GM19238 (cell line): ENCODE measurements around the gene UNC13C.

Experiments used
- DNase-seq: peaks from one replicate; pipeline ENCODE4 v3.0.0; 2011; ENCODE audit warnings: low spot score; ENCODE audit not compliant: insufficient read length

The UNC13C gene

DNA sequence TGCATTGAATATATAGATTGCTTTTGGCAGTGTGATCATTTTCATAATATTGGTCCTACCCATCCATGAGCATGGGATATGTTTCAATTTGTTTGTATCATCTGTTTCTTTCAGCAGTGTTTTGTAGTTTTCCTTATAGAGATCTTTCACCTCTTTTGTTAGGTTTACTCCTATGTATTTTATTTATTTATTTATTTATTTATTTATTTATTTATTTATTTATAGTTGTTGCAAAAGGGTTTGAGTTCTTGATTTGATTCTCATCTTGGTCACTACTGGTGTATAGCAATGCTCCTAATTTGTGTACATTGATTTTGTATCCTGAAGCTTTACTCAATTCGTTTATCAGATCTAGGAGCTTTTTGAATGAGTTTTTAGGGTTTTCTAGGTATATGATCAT lies 478.2 kb downstream of the UNC13C start:
- no peak for DNase-seq

DNA sequence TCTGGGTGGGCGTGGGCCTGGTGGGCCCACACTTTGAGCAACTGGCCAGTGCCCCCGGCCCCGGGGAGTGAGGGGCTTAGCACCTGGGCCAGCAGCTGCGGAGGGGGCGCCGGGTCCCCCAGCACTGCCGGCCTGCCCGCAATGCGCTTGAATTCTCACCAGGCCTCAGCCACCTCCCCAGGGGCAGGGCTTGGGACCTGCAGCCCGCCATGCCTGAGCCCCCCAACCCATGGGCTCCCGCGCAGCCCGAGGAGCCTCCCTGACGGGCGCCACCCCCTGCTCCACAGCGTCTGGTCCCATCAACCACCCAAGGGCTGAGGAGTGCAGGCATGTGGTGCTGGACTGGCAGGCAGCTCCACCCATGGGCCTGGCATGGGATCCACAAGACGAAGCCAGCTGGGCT lies 484.3 kb downstream of the UNC13C start:
- no peak for DNase-seq

DNA sequence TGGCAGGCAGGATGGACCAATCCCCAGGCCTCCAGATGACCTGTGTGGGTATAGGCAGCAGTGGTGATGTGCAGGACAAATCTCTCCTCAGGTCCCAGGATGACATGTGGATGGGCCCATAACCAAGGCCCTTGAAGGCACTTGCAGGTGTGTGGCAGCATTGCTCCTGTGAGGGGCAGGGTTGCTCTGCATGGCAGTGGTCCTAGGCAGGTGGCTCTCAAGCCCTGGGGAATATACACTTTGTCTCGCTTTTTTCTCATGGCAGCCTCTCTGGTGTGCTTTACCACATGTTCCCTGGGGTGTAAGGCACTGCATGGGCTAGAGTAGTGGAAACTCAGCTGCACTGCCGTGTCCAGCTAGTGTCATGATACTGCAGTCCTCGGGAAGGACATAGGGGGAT lies 503.6 kb downstream of the UNC13C start:
- no peak for DNase-seq

GRCh38 chr15:54482251-54482650 lies 504.0 kb downstream of the UNC13C start:
- no peak for DNase-seq

DNA sequence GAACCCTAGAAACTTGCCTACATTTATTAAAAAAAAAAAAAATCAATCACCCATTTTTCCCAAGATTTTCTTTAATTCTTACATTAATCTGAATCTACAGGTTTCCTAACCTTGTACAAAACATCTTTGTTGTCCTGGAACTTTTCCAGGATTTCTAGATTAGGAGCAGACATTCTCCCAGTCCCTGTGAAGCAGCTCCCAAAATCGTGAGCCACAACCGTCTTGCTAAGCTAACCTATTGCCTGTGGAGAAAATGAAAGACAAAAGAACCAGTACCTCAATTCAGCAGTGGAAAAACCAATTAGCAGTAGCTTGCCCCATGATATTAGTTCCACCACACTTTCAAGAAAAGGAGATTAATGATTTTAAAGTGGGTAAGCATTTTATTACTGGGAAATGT lies 522.1 kb downstream of the UNC13C start:
- no peak for DNase-seq

DNA sequence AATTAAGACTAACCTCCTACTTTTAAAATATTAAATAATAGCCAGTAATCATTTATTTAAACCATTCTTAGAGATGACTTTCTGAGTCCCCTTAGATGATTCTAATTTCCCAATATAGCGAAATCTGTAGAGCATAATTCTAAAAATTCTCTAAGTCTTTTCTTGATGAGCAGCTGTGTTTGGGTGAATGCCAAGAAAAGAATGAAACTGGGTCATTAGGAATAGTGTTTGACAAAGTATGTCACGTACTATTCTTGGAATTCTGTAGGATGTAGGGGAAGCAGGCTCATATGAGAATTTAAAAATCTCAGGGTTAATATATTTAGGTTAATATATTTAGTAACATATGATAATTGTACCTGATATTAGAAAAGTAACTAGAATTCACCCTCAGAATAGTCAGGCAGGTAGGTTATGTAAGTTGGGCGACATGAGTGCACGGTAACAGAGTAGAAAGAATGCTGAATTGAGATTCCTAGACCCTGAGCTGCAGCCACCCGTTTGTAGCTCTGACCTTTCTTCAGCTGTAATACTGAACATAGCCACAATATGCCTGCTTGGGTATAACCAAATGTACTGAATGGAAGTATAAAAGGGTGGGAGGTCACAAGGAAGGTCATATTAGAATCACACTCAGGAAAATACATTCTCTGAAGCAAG lies 524.3 kb downstream of the UNC13C start:
- DNase-seq, result no peak

DNA sequence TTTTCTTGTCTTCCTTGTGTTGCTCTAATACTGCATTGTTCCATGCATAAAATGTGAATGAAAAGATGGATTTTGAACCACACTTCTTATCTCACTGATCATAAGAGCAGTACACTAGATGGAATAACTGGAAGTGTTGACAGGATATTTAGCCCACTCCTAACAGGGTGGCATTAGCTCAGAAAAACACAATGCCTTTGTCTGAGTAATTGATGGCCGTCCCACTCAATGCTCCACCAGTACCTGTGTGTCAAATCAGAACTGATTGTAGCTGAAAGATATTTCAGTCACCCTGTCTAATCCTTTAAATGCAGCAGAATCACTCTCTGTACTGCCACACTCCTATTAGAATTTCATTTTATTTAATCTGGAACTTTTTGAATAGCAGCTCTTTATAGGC lies 526.5 kb downstream of the UNC13C start:
- no peak for DNase-seq

DNA sequence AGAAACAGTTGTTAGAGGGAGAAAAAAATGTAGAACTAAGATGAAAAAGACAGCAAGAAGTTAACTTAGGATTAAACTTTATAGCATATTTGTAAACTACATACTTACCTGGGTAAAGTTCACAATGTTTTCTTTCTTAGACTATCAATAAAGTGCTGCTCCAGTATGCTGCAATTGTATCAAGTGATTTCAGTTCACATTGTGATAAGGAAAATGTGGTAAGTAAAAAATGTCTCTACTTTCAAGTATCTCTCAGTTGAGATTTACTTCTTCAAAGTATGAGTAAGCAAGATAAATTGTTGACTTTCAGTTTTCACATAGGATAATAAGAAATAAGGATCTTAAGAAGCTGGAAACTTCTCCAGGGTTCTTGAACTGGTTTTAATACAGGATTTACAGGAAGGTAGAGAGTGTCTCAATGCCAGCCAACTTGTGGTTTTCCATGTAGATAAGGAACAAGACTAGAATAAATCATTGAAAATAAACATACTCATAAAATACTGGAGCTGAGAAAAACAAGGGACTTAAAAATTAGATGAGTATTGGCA lies 528.8 kb downstream of the UNC13C start:
- no peak for DNase-seq

- no peak for DNase-seq
These were observed 536.4 kb downstream of the UNC13C start for GRCh38 chr15:54514601-54515000.

- DNase-seq, result no peak
These were observed 537.7 kb downstream of the UNC13C start for GRCh38 chr15:54515664-54516582.

DNA sequence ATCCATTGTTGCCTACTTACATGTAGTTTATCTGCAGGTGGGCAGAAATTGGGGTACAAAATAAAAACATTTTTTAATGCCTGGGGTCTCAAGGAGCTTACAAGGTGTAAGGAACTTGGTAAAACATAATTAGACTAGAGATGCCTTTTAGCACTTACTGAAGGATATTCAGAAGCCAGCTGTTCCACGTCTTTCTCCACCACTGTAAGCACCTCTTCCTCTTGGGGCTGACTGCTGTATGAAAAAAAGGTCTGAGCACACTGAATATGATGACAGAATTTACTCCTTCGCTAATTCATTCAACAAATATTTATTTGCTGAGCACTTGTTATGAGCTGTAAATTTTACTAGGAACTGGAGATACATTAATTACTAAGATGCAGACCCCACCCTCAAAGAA lies 539.1 kb downstream of the UNC13C start:
- no peak for DNase-seq

DNA sequence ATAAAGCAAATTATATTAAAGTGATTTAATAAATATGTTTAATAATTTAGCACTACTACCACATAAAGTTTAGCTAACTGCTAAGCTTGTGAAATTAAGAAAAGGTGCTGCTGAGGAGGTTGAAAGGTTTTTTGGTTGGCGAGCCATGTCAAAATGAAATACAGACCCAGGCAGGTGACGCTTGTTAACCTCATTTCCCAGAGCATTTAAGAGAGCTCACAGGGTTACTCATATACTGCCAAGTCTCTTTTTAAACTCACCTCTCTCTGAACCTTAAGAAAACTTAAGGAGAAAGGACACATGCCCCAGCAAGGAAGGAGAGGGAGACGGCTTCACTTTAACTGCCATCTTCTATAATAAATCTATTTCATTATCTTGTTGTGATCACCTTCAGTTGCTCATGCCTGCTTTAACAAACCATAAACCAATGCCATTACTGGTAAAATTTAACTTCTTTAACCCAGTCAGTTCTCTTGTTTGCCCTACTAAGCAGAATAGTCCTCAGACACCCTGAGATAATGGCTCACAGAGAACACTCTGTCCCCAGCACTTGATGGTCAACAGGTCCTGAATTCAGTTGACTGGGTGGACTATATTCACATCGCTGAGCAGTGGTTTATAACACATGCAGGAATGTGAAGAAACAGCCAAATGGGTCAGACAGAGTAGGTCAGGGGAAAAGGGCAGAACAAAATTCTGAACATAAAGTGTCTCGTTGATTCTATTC lies 540.1 kb downstream of the UNC13C start:
- DNase-seq, result no peak

GRCh38 chr15:54519577-54519976 lies 541.3 kb downstream of the UNC13C start:
- DNase-seq, result no peak

DNA sequence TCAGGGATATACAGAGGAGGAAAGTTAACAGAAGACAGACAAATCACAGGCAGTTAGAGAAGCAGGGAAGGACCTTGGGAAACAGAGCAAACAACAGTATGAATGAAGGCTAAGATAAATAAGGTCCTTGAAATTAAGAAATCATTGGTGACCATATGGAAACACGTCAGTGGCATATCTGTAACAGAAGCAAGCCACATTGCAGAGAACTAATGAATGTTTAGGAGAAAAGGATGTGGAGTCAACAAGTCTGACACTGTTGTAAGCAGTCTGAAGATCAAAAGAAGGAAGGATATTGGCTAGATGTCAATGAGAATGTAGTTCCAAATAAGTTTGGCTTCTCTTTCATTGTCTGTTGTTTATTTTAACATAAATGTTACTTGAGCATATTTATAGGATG lies 542.4 kb downstream of the UNC13C start:
- no peak for DNase-seq

DNA sequence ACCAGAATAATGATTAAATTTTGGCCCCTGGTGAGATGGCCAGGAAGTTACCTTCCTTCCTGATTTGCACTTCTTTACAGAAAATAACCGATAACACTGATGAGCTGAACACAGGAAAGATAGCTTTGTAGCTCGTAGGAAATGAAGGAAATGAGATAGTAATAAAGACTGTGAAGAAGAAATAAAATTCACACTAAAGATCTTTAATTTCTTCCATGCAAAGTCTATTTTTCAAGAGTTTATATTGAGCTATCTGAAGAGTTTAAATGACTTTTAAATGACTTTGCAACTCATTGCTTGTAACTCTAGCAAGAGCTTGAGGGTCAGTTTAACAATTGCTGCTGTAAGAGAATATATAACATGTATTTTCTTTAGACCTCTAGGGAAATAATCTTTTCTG lies 543.0 kb downstream of the UNC13C start:
- DNase-seq, result no peak

DNA sequence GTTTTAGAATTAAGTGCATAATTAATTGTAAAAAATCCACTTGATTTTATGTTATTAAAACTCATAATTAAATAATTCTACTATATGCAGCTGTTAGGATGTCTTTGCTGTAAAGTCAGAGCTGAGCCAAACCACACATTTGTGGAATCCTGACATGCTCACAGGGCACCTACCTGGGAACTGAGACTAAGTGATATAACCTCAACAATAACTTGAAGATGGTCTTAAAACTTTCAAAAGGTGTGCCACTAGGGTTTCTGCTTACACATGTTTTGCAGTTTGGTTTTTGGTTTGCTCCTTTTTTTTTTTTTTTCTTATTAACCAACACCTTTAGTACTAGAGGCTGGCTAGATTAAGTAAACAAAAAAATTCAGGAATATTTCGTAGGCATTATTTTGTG lies 549.8 kb downstream of the UNC13C start:
- DNase-seq, result no peak

DNA sequence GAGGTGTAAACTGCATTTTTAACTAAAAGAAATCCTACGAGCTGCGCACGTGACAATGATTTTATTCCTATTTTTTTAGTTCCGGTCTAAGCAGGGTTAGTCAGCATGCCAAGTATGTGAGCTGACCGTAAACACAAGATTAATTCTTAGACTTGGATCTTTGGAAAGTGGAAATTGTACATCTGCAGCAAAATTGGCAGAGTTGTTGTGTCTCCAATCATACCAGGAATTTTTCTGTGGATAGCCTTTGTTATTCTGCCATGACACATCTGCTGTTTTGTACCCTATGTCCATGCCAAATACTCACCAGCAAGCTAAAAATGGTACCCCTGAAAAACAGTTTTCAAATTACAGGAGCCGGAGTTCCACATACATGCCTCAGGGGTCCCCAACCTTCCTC lies 562.5 kb downstream of the UNC13C start:
- no peak for DNase-seq

- no peak for DNase-seq
These were observed 569.2 kb downstream of the UNC13C start for GRCh38 chr15:54547491-54547890.

DNA sequence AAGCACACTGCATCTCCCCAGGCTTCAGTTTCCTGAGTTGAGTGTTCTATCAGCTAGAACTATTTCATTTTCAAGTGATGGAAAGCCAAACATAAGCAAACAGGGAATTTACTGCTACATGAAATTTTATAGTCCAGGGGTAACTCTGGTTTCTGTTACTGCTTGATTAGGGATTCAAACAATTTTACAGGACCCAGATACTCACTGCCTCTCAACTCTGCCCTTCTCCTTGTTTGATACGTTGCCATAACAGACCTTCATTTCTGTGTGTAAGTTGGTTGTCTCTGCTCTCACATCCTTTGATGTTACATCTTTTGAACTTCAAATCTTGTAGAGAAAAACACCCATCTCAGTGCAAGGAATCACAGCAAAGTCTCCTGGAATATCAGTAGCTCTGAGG lies 572.7 kb downstream of the UNC13C start:
- no peak for DNase-seq

DNA sequence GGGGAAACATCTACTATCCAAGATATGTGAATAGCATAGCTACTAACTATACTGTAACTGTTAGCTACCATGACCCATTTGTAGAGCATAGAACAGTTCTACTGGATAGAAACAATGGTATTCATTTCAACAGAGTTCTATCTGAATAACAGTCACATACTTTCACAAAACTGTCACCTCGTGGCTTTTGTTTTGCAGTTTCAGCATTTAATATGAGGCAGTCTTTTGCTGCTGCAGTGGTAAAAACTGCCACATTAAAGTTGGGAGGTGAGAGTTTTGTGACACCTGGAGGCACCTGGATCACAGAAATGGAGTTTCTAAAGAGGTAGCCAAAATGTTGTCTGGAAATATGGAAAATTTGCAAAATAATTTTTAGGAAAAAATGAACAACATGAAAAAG lies 578.0 kb downstream of the UNC13C start:
- no peak for DNase-seq

DNA sequence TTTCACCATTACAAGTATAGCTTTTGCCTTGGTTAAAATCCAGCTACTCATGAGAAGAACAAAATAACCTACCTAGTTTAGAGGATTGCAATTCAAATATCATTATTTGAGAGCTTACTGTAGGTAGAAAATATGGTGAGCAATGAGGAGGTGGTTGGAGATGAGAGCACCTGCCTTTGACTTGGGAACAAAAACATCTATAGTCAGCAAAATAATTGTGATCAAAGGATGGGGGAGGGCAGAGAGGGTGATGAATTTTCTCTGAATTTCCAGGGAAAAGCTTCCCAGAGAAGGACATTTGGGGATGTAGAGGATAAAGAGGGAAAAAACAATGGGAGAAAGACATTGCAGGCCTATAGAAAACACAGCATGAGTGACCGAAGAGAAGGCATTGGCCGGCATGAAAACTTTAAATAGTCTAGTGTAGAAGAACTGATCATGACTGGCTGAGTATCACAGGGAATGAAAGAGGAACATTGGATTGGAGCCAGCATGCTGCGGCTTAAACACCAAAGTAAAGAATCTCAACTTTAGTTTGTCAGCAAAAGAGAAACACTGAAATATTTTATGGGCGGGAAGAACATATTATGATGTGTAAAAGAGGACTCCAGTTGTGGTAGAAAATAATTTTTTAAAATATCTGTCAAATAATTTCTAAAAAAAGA lies 581.3 kb downstream of the UNC13C start:
- no peak for DNase-seq
